GM19193 (cell line): ENCODE results near the gene SLC38A6.

ENCODE experiments used
- POLR2A ChIP-seq: IDR thresholded peaks from 4 replicates; pipeline ENCODE4 v1.6.1; 2011; ENCODE audit not compliant: insufficient read depth, insufficient read length; ENCODE audit errors: extremely low read depth

SLC38A6 gene

GRCh38 chr14:60980811-60981632 lies at the start of gene SLC38A6, which contains the start of gene TRMT5:
TSS of gene SLC38A6 (plus strand) at chr14:60981245. CDS start at chr14:60981278, 33 bp downstream.
TSS of gene TRMT5 (minus strand) at chr14:60981079. CDS start at chr14:60980973, 106 bp downstream.
- peak; percentile 72 for TF ChIP-seq POLR2A

GRCh38 chr14:60933920-60934655 lies 47.0 kb upstream of the SLC38A6 start:
- TF ChIP-seq POLR2A = no peak

GRCh38 chr14:60935319-60935718 lies 45.7 kb upstream of the SLC38A6 start:
- TF ChIP-seq POLR2A = no peak

GRCh38 chr14:60943637-60944032 lies 37.4 kb upstream of the SLC38A6 start:
- TF ChIP-seq POLR2A = no peak

- no peak for TF ChIP-seq POLR2A
Observed at GRCh38 chr14:60944204-60944603, 36.8 kb upstream of the SLC38A6 start.

- TF ChIP-seq POLR2A = no peak
Observed at GRCh38 chr14:60945984-60946383, 35.1 kb upstream of the SLC38A6 start.

- TF ChIP-seq POLR2A = no peak
Observed at GRCh38 chr14:60946773-60947172, 34.3 kb upstream of the SLC38A6 start.

GRCh38 chr14:60951776-60952435 lies 29.1 kb upstream of the SLC38A6 start:
- TF ChIP-seq POLR2A = no peak

GRCh38 chr14:60956202-60956601 lies 24.8 kb upstream of the SLC38A6 start:
- no peak for TF ChIP-seq POLR2A

GRCh38 chr14:60956632-60957031 lies 24.4 kb upstream of the SLC38A6 start:
- TF ChIP-seq POLR2A = no peak

GRCh38 chr14:60958146-60958545 lies 22.9 kb upstream of the SLC38A6 start:
- no peak for TF ChIP-seq POLR2A

GRCh38 chr14:60963761-60964160 lies 17.3 kb upstream of the SLC38A6 start:
- TF ChIP-seq POLR2A = no peak

GRCh38 chr14:60964904-60965303 lies 16.1 kb upstream of the SLC38A6 start:
- no peak for TF ChIP-seq POLR2A

GRCh38 chr14:60965402-60965801 lies 15.6 kb upstream of the SLC38A6 start:
- TF ChIP-seq POLR2A = no peak

GRCh38 chr14:60968099-60968498 lies 12.9 kb upstream of the SLC38A6 start:
- no peak for TF ChIP-seq POLR2A
